ENCODE results near the gene ATP13A2.

The ATP13A2 gene

DNA sequence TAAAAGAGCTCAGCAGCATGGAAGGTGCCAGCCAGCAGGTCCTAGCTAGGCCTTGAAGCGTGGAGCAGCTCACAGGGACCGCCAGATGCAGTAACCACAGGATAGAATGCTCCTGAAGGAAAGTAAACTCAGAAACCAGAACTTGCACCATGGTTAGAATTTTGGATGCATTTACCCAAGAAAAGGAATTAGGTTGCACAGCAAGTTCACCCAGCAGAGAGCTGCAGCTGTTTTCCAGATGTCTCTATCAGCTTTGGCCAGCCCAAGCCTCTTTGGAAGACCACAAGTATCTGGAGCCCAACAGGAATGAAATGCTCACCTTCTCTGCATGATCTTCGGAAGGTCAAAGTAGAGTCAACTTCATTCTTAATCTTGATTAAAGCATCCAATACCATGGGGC lies 21.0 kb upstream of the ATP13A2 start:
- in situ Hi-C loops (cut with MboI; ENCODE audit: low sequenced_read_pairs), result no loop called here

DNA sequence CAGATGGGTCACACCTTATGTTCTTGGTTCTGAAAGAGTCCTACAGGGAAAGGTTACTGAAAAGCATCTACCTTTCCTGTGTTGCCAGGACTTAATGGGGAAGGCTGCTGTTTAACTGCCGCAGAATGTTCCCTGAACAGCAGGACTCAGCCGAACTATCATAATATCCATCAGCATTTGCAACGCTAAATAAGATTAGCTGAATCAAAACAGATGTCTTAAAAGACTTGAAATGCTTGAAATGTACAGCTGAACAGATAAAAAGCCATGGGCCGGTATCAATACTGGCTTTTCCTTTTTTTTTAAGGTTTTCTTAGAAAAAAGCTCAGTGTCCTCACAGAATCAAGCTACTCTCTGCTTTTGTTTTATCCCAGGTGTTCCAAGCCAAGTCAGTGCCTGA lies 19.7 kb upstream of the ATP13A2 start:
- in situ Hi-C loops (cut with MboI; ENCODE audit: low sequenced_read_pairs), result no loop called here

DNA sequence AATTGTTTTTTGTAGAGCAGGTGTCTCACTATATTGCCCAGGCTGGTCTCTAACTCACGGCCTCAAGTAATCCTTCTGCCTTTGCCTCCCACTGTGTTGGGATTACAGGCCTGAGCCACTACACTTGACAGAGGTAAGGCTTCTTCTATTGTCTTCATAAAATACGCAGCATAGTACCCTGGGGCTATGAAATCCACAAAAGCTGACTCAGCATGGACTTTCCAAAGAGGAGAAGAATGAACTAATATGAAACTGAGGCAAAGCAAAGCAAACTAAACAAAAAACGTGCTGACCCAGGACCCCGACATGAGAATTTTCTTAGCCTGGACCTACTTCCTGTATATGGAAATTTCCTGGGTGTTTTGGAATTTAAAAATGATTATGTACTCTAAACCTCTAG lies 18.5 kb upstream of the ATP13A2 start:
- in situ Hi-C loops (cut with MboI; ENCODE audit: low sequenced_read_pairs), result no loop called here

DNA sequence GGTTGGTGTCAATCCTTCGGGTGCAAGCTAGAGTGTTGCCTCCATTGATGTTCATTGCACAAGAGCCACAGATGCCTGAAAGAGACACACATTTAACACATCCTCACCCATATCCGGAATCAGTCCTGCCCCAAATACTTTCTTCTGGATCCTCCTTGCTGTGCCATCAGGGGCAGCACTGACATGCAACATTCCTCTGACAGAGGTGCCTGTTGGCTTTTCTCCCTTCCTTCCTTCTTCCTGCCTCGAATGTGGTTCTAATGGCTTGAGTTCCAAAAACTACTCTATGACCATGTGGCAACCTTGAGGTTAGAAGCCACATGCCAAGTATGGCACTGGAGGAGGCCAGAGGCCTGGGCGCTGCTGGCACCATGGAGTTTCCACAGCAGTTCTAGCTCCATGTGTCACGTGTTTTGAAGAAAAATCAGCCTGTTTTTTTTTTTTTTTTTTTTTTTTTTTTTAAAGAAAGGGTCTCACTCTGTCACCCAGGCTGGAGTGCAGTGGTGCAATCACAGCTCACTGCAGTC lies 17.0 kb upstream of the ATP13A2 start:
- in situ Hi-C loops (cut with MboI; ENCODE audit: low sequenced_read_pairs), result no loop called here

DNA sequence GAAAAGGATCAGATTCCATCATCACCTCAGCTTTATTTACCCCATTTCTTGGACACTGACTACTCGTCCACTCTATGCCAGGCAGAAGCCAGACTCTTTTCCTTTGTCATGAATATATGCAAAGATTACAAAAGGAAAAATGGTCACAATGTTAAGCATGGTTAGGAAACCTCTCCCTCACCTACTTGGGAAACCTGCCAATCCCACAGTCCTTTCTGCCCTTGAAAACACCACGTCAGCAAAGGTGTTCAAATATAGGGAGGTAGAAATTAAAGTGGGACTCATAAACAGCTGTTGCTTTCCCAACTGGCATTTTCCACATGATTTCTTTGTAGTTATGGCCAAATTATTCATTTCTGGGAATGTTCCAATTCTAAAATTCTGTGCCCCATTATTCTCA lies 16.2 kb upstream of the ATP13A2 start:
- in situ Hi-C loops (cut with MboI; ENCODE audit: low sequenced_read_pairs), result no loop called here

DNA sequence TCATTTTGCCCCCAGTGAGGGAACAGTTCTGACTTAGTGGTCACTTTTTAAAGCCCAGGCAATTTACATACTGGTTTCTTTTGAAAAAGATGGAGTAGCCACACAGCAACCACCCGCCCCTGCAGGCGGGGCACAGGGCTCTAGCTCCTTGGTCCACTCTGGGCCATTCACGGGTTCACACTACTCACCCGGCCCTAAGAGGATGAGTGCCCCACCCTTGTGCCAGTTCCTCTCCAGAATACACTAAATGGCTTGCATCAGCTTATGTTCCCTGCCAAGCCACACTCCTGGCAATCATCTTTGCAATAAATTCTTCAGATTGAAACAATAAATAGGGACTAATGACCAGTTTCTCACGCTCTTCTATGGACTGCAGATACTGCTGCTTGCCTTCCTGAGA lies 15.7 kb upstream of the ATP13A2 start:
- in situ Hi-C loops (cut with MboI; ENCODE audit: low sequenced_read_pairs), result no loop called here

DNA sequence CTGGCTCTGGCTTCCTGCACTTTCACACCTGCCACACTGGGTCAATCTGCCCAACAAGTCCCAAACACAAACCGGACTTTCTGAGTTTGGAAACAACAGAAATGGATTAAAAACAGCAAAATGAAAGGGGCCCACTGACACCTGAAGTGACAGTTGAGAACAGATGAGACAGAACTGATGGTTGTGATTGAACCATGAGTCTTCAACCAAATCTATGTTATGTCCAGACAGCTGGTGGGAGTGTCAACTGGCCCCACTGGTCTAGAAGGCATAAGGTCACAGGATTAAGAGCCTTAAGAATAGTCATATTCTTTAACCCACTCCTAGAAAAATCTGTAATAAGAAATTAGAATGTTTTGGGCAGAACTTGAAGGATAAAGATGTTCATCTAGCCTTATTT lies 13.0 kb upstream of the ATP13A2 start:
- in situ Hi-C loops (cut with MboI; ENCODE audit: low sequenced_read_pairs), result no loop called here

DNA sequence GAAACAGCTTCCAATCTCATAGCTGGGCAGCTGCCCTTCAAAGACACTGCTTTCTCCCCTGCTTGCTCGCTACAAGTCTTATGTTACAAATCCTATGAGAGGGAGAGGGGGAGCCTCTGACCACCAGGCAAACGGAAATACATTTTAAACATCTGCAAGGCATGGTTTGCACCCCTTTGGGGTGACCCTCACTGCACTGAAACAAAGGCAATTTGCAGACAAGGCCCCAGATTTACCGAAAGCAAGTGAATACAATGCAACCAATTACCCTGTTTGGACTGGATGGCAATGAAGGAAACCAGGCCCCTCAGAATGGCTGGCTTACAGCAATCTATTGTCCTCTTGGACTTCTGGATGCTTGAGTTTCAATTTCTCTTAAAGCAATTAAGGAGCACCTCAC lies 11.8 kb upstream of the ATP13A2 start:
- in situ Hi-C loops (cut with MboI; ENCODE audit: low sequenced_read_pairs), result no loop called here

DNA sequence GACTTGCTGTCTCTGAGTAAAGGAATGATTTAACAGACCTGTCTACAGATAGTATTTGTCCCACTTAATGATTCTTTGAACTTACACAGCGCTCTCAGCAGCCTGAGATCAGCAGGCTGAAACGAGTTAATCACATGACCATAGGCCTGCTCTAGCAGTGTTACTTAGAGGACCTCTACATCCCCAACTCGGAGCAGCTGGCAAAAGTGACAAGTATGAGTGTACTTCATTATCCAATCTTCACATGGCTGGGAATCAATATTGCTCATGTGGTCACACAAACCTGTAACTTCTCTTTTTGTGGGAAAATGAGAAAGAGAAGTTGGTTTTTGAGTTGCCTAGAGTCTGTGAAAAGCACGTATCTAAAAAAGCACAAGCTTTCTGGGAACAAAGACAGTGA lies 11.4 kb upstream of the ATP13A2 start:
- in situ Hi-C loops (cut with MboI; ENCODE audit: low sequenced_read_pairs), result no loop called here

DNA sequence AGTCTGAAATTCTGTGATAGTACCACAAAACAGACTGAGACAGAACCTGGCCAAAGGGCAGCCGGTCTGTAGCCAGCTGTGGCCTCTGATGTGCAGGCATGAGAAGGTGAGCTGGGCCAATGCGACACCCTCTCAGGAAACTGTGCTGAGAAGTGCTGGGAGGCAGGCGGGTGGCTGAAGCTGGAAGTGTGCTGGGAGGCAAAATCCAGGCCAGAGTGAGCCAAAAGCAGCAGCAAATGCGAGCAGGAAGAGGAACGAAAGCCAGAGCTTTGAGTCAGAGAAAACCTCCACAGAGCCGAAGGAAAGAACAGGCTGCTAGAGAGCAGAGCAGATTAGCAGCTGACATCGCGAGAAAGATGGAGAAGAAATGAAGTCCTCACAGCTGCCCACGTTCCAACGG lies 10.2 kb upstream of the ATP13A2 start:
- in situ Hi-C loops (cut with MboI; ENCODE audit: low sequenced_read_pairs), result no loop called here

DNA sequence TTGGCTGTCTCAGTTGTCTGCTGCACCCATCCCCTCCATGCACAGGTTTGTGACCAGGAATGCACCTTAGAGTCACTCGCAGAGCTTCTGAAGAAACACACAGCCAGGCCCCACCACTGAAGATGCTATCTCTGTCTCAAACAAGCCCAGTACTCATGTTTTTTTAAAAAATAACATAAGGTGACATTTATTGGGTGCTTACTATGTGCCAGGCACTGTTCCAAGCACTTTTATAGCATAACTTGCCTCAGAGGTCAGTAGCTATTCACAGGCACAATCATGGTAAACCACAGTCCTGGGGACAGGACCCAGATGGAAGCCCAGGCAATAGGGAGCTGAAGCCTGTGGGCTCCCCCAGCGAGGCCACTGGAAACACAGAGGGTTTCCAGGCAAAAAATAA lies 8.8 kb upstream of the ATP13A2 start:
- in situ Hi-C loops (cut with MboI; ENCODE audit: low sequenced_read_pairs), result no loop called here

DNA sequence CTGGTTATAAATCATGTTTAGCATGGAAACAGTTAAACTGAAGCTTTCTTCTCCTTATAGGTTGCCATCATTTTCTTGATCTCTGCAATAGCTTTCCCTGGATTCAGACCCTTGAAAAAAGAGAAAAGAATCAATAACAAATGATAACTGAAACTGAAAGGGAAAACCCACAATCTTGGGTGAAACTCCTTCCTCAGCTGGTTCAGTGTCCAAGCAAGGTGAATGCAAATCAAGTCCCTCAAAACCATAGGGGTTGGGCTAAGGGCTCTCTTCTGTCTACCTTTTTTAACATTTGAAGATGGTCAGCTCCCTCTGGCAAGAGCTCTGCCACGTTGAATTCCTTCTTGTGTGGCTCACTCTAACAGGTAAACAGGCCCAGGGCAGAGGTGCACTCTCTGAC lies 7.1 kb upstream of the ATP13A2 start:
- in situ Hi-C loops (cut with MboI; ENCODE audit: low sequenced_read_pairs), result no loop called here

DNA sequence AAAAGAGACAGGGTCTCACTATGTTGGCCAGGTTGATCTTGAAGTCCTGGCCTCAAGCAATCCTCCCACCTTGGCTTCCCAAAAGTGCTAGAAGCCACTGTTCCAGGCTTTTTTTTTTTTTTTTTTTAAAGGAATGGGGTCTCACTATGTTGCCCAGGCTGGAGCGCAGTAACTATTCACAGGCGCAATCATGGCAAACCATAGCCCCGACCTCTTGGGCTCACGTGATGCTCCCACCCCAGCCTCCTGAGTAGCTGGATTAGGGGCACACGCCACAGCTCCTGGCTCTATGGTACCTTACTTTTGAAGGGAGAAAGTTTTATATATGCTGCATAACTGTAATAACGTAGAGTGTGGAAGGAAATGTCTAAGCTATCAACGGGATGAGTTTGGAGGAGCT lies 5.7 kb upstream of the ATP13A2 start:
- in situ Hi-C loops (cut with MboI; ENCODE audit: low sequenced_read_pairs), result no loop called here

DNA sequence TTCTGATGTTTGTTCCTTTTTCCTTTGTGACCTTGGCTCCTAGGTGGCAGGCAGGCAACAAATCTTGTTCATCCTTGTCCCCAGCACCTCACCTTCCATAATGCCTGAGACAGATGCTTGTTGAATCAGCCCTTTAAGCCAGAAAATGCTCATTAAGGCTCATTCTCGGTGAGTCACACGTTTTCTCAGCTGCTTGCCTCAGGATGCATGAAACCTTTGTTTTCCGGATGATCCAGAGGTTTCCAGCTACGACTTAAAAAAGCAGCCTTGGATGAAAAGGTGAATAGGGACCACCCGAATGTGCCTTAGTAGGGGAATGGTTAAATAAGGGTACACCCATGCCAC lies 4.6 kb upstream of the ATP13A2 start:
- in situ Hi-C loops (cut with MboI; ENCODE audit: low sequenced_read_pairs), result no loop called here

DNA sequence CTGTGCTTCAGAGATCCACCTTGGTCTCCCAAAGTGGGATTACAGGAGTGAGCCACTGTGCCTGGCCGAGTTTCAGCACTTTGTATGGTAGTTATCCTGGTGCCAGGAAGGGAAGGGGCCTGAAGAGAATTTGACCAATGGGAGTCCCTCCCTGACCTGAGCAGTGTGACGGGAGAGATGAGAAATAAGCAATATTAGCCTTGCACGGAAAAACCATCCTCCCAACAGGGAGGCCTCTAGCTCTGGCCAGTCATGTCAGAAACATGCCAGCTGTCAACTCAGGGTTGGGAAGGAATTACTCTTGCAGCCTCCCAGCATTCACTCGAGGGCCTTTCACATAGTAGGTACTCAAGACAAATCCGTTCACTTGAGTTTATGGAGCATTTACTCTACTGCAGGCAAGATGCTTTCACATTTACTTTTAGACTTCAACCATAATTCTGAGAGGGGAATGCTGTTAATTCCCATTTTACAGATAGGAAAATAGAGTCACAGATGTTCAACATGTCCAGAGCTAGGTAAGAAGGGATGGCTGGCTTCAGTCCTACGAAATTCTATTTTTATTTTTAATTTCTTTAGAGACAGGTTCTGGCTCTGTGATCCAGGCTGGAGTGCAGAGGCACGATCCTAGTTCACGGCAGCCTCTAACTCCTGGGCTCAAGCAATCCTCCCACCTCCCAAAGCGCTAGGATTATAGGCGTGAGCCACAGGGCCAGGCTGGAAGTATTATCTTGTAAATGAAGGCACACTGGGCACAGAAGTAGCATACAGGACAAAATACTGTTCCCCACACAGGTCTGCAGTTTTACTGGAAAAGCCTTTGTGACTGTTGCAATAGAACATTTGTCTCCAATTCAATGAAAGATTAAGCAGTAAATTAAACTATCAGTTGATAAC lies 3.2 kb upstream of the ATP13A2 start:
- in situ Hi-C loops (cut with MboI; ENCODE audit: low sequenced_read_pairs), result no loop called here

DNA sequence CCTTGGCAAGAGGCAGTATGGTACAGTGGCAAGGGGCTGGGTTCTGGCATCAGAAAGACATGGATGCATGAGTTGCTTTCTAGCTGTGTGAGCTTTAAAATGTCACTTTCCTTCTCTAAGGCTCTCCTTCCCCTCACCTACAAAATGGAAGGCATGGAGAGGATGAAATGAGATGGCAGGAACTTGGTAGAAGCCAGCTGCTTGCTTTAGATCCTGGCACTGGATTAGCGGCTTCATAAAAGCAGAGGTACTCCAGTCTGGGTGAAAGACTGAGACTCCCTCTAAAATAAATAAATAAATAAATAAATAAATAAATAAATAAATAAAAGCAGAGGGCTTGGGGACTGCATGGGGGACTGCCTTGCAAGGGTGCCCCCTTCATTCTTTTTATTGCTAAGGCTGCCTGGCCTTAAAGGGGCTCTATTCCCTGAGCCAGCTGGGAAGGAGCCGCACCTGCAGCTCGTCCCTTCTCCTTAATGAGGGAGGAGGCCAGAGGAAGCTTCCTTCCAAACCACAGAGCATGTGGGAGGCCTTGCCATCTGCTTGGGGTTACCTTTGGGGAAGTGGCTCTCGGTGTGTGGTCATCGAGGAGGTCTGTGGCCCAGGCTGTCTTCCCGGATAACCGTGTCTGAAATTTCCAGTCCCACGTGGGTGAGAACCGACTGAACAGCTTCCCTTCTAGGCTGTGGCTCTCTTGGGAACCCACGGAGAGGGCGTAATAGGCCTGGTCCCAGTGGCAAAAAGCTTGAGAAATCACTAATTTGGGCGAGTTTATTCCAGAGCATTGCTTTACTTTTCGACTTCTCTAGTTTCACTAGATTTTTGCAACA lies 2.0 kb upstream of the ATP13A2 start:
- in situ Hi-C loops (cut with MboI; ENCODE audit: low sequenced_read_pairs), result no loop called here

DNA sequence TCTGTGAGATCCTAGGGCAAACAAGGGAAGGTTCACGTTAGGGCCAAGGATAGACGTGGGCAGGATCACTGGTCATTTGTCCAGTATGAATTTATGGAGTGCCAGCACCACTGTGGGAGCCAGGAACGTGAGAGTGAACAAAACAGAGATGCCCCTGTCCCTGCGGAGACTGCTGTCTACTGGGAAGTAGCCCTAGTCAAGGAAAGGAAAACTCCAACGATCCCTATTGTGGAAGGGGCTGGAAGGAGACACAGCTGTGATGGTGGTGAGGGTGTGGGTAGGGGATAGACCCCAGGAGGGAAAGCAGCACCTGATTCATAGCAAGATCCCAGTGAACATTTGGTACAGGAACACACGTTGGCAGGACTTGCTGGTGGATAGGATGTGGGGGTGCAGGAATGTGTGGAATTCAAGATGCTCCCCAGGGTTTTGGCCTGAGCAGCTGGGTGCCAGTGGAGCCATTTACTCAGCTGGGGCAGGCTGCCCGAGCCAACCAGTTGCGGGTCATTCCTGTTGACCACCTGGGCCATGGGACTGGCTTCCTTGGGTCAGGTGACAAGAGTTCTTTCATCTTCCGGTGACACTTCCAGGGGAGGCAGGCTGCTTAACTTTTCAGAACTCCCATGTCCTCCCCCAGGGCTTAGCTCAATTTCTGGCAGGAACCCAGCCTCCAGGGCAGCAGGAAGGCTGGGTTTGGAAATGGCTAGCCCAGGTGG lies 1.2 kb upstream of the ATP13A2 start:
- in situ Hi-C loops (cut with MboI; ENCODE audit: low sequenced_read_pairs), result no loop called here

DNA sequence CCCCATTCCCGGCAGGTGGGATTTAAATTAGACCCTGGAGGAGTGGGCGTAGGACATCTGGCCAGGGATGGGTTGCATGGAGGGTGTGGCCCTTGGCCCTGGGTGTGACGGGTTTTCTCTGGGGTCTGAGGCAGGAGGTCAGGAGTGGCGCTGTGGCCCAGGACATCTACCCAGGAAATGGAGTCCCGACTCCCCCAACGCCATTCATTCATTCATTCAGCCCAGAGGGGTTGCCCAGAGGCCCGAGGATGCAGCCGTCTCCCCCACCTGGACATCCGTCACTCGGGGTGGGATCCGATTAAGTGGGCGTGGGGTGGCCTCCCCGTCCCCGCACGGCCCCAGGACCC lies 663 bp downstream of the ATP13A2 start:
- in situ Hi-C loops (cut with MboI; ENCODE audit: low sequenced_read_pairs), result no loop called here

DNA sequence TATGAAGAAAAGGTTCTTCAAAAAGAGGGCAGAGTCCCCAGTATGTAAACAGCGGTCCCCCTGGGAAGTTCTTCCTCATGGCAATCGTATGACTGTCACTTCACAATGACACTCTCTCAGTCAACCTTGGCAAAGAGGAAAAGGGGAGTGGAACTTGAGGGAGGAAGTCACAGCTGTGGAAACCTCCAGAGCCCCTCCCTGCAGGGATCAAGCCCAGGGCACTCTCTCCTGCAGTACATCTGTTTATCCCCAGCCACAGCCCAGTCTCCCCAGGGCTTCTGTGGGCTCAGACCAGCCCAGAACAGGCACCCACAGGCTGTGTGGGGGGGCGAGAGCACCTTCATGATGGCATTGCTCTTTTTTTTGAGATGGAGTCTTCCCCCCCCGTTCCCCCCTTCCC lies 2.0 kb downstream of the ATP13A2 start:
- in situ Hi-C loops (cut with MboI; ENCODE audit: low sequenced_read_pairs), result no loop called here

DNA sequence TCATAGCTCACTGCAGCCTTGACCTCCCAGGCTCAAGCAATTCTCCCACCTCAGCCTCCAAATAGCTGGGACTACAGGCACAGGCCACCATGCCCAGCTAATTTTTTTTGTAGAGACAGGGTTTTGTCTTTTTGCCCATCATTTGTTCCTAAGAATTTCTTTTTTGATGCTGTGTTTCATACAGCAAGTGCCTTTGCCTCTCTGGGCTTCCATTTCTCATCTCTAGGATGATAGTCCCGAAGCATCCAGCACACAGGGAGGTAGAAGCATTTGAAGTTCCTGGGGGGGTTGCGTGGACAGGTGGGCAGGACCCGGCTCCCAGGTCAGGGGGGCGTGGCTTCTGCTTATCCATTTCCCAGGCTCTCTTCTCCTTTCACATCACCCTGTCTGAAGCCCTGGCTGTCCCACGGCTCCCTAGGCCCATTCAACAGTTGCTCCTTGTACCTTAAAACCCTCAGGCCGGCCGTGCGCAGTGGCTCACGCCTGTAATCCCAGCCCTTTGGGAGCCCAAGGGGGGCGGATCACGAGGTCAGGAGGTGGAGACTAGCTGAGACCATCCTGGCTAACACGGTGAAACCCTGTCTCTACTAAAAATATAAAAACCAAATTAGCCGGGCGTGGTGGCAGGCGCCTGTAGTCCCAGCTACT lies 3.4 kb downstream of the ATP13A2 start:
- in situ Hi-C loops (cut with MboI; ENCODE audit: low sequenced_read_pairs), result no loop called here

DNA sequence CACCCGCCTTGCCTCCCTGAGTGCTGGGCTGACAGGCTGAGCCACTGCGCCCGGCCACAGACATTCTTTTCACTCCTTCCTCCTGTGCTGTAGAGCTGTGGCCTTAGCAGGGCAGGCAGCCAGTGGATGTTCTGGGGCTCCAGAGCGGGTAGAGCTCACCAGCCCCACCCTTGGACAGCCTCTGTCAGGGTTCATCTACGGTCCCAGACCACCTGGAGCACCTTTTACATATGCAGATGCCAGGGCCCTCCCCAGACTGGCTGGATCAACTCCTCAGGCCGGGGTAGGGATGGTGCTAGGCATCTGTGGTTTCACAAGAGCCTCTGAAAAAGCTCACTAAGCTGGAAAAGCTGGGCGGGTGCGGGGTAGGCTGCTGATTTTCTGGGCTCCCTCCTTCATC lies 4.6 kb downstream of the ATP13A2 start:
- in situ Hi-C loops (cut with MboI; ENCODE audit: low sequenced_read_pairs), result no loop called here

Data from HL-60/S4 treated with phorbol 12-myristate 13-acetate at 8.2 ng/mL for 4 days and 3 days (cell line).